ENCODE data around the gene PCP2. TPM values are rescaled to one million over a fixed set of nuclear protein-coding genes. Genes with fewer than 3 reads are reported as not detected.
A peak's percentile ranks its signal among the peaks of the same experiment; 100 is the strongest.

PCP2 gene
- total RNA-seq, 3 donors from 2014 or later (not counting 1 experiment from before 2014, with no cell fraction given): 5.4 to 8.4 (median 7.7) TPM

- WGBS (ENCODE audit: insufficient coverage): under 1% methylated on average over 79 of the region's 79 CpGs
- Histone ChIP-seq H3K27ac (ENCODE audit: low read length) (peak within 1 kb of the TSS; percentile 70), H3K4me1 (ENCODE audit: control insufficient read depth, insufficient read depth, low read length) (peaks cover 51% of the 10 kb centered on the region), H3K27me3 (ENCODE audit: control insufficient read depth, insufficient read depth, low read length) (no peaks in the 10 kb centered on the region), H3K9me3 (ENCODE audit: control insufficient read depth, insufficient read depth, low read length) (no peaks in the 10 kb centered on the region), H3K36me3 (ENCODE audit: control insufficient read depth, insufficient read depth, low read length) (peaks cover 13% of the 10 kb centered on the region), H3K4me3 (ENCODE audit: low read length) (peak within 1 kb of the TSS; percentile 100)
- TF ChIP-seq, protein P1, sequence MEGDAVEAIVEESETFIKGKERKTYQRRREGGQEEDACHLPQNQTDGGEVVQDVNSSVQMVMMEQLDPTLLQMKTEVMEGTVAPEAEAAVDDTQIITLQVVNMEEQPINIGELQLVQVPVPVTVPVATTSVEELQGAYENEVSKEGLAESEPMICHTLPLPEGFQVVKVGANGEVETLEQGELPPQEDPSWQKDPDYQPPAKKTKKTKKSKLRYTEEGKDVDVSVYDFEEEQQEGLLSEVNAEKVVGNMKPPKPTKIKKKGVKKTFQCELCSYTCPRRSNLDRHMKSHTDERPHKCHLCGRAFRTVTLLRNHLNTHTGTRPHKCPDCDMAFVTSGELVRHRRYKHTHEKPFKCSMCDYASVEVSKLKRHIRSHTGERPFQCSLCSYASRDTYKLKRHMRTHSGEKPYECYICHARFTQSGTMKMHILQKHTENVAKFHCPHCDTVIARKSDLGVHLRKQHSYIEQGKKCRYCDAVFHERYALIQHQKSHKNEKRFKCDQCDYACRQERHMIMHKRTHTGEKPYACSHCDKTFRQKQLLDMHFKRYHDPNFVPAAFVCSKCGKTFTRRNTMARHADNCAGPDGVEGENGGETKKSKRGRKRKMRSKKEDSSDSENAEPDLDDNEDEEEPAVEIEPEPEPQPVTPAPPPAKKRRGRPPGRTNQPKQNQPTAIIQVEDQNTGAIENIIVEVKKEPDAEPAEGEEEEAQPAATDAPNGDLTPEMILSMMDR (IDR thresholded peaks at IDR 0.05): peak; percentile 94
- intact Hi-C loops (cut with micrococcal nuclease): loop anchor here (1.0 to 10.0 kb wide), 4 partner anchors 10 to 112 kb away; partner anchors contain the start of genes PCP2 and STXBP2
- H3K36me3 Mint-ChIP-seq: no peaks in the 10 kb centered on the region
- peaks cover 13 to 19% of the 10 kb centered on the region in 2 donors for H3K27me3 Mint-ChIP-seq (ENCODE audit: low read depth in 2 of 2)
- H3K27ac Mint-ChIP-seq: peak within 1 kb of the TSS; percentile 69 to 94
- DNase-seq (peak; percentile 92 to 95), ATAC-seq (peak; percentile 80 to 91 (median 82))
- H3K4me1 Mint-ChIP-seq: peaks cover 13 to 43% of the 10 kb centered on the region in 2 donors
- no peaks in the 10 kb centered on the region for H3K9me3 Mint-ChIP-seq
- H3K4me3 Mint-ChIP-seq: peak within 1 kb of the TSS; percentile 91
These were observed 47.3 kb upstream of the PCP2 start, which contains the start of gene TRAPPC5 for GRCh38 chr19:7680606-7681339. TSS of gene TRAPPC5 (plus strand) at chr19:7680833. CDS start at chr19:7682254, 1,421 bp downstream.

- H3K36me3 ChIP-seq (ENCODE audit: control insufficient read depth, insufficient read depth, low read length): peaks cover 13% of the 10 kb centered on the region
- TF ChIP-seq, protein P1 (IDR thresholded peaks at IDR 0.05): no peak
- H3K4me1 ChIP-seq (ENCODE audit: control insufficient read depth, insufficient read depth, low read length): peaks cover 51% of the 10 kb centered on the region
- no peaks in the 10 kb centered on the region for H3K36me3 Mint-ChIP-seq
- intact Hi-C loops (cut with micrococcal nuclease): loop anchor here (2.0 to 10.0 kb wide), 3 partner anchors 45 to 325 kb away; partner anchors contain the start of genes PCP2 and STXBP2
- no peaks in the 10 kb centered on the region for H3K27me3 ChIP-seq (ENCODE audit: control insufficient read depth, insufficient read depth, low read length)
- WGBS (ENCODE audit: insufficient coverage): 64% methylated on average over 22 of the region's 22 CpGs
- no peaks in the 10 kb centered on the region for H3K9me3 Mint-ChIP-seq
- ATAC-seq: no peak
- peak overlapping the region; percentile 14 for H3K4me3 ChIP-seq (ENCODE audit: low read length)
- no peak for DNase-seq
- peaks cover 13 to 37% of the 10 kb centered on the region in 2 donors for H3K4me1 Mint-ChIP-seq
- no peak overlapping the region for H3K27ac ChIP-seq (ENCODE audit: low read length)
- peak overlapping the region; percentile 36 to 94 for H3K27ac Mint-ChIP-seq
- no peaks in the 10 kb centered on the region for H3K9me3 ChIP-seq (ENCODE audit: control insufficient read depth, insufficient read depth, low read length)
- H3K27me3 Mint-ChIP-seq (ENCODE audit: low read depth in 2 of 2): peaks cover 13 to 20% of the 10 kb centered on the region in 2 donors
- H3K4me3 Mint-ChIP-seq: peak overlapping the region; percentile 60
These were observed 46.5 kb upstream of the PCP2 start for GRCh38 chr19:7679771-7680605.

DNA sequence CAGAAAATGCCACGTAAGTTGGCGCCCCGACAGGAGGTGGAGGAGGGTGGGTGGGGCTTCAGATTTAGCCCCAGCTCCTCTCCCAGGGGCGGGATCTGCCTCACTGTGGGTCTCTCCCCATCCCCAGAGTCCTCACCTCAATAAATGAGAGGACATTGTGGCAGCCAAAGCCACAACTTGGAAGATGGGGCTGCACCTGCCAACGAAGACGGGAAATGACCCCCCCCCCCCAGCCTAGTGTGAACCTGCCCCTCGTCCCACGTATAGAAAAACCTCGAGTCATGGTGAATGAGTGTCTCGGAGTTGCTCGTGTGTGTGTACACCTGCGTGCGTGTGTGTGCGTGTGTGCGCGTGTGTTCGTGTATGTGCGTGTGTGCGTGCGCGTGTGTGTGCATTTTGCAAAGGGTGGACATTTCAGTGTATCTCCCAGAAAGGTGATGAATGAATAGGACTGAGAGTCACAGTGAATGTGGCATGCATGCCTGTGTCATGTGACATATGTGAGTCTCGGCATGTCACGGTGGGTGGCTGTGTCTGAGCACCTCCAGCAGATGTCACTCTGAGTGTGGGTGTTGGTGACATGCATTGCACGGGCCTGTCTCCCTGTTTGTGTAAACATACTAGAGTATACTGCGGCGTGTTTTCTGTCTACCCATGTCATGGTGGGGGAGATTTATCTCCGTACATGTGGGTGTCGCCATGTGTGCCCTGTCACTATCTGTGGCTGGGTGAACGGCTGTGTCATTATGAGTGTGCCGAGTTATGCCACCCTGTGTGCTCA, 45.6 kb upstream of the PCP2 start:
- intact Hi-C loops (cut with micrococcal nuclease): loop anchor here (10.0 kb wide), 1 partner anchor 324 kb away; no protein-coding TSS in a partner anchor
- Histone ChIP-seq H3K27me3 (ENCODE audit: control insufficient read depth, insufficient read depth, low read length) (no peaks in the 10 kb centered on the region), H3K27ac (ENCODE audit: low read length) (no peak overlapping the region), H3K36me3 (ENCODE audit: control insufficient read depth, insufficient read depth, low read length) (peaks cover 13% of the 10 kb centered on the region), H3K9me3 (ENCODE audit: control insufficient read depth, insufficient read depth, low read length) (no peaks in the 10 kb centered on the region), H3K4me1 (ENCODE audit: control insufficient read depth, insufficient read depth, low read length) (peaks cover 54% of the 10 kb centered on the region), H3K4me3 (ENCODE audit: low read length) (no peak overlapping the region)
- H3K4me3 Mint-ChIP-seq: peak overlapping the region; percentile 47
- ATAC-seq: peak in 2 of 3 donors; percentile 15 to 22
- no peaks in the 10 kb centered on the region for H3K9me3 Mint-ChIP-seq
- peaks cover 13 to 43% of the 10 kb centered on the region in 2 donors for H3K4me1 Mint-ChIP-seq
- no peak overlapping the region for H3K27ac Mint-ChIP-seq
- no peaks in the 10 kb centered on the region for H3K36me3 Mint-ChIP-seq
- H3K27me3 Mint-ChIP-seq (ENCODE audit: low read depth in 2 of 2): peaks cover 13 to 20% of the 10 kb centered on the region in 2 donors
- TF ChIP-seq, protein P1 (IDR thresholded peaks at IDR 0.05): no peak
- 35% methylated on average over 29 of the region's 30 CpGs for WGBS (ENCODE audit: insufficient coverage)
- DNase-seq: peak in 1 of 2 donors; percentile 89
